Right lobe of liver (tissue), 4 donors: ENCODE measurements around the gene GPC5.

Experiments
- POLR2A ChIP-seq: fragments of 450-650 bp; IDR thresholded peaks from one replicate; pipeline ENCODE4 v1.6.1; 2017; ENCODE audit warnings: antibody characterized with exemption, mild to moderate bottlenecking
- TF ChIP-seq, protein P1 (sequence below), 4 donors: fragments of 200-600 bp in 3 of 4; fragments of 450-650 bp in 1 of 4; IDR thresholded peaks; one replicate each; pipeline versions ENCODE4 v1.5.1 to v1.8.0; 2016 to 2022; ENCODE audit warnings: antibody characterized with exemption in 4 of 4, mild to moderate bottlenecking in 2 of 4
- donor health status: DM: no; HTN: no; CAD: no.
- donor health status: DM: no; HTN: no; CAD: no.
- donor health status: DM: no; HTN: yes; CAD: no.

DNA sequence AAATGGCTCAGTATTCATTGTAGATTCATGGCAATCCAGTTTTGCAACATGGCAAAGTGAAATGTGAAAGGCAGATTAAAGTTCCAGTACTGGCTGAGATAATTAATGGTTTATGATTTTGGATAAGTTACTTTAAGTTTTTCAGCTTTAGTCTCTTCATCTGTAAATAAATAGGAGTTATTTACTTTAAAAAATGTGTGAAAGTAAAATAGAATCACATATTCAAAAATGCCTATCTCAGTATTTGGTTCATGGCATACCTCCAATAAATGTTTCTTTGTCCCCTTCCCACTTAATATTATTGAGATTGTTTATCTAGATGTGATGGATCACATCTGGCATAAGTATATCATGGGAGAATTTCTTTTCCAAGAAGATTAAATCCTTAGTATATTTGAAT lies 426.0 kb downstream of the GPC5 start:
- TF ChIP-seq, protein P1, sequence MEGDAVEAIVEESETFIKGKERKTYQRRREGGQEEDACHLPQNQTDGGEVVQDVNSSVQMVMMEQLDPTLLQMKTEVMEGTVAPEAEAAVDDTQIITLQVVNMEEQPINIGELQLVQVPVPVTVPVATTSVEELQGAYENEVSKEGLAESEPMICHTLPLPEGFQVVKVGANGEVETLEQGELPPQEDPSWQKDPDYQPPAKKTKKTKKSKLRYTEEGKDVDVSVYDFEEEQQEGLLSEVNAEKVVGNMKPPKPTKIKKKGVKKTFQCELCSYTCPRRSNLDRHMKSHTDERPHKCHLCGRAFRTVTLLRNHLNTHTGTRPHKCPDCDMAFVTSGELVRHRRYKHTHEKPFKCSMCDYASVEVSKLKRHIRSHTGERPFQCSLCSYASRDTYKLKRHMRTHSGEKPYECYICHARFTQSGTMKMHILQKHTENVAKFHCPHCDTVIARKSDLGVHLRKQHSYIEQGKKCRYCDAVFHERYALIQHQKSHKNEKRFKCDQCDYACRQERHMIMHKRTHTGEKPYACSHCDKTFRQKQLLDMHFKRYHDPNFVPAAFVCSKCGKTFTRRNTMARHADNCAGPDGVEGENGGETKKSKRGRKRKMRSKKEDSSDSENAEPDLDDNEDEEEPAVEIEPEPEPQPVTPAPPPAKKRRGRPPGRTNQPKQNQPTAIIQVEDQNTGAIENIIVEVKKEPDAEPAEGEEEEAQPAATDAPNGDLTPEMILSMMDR (IDR thresholded peaks at IDR 0.05): no peak
- no peak for TF ChIP-seq POLR2A
